Measurements from ENCODE around the gene PPDPF. TPM values are rescaled to one million over a fixed set of nuclear protein-coding genes. Genes with fewer than 3 reads are reported as not detected.

The PPDPF gene
- polyA plus RNA-seq, 2 of the 4 experiments (the other 2 are of a cell fraction), result 7.7 to 217 TPM

- 32% methylated on average over 27 of the region's 48 CpGs for WGBS (ENCODE audit: missing lambda C conversion rate)
- DNase-seq (ENCODE audit: low read depth in 1 of 2, low spot score in 1 of 2) (peak; percentile 58 to 73), FAIRE-seq (no peak), ATAC-seq (peak in 1 of 2 experiments; percentile 79; a peak in 3 of 6 replicates)
- Histone ChIP-seq H3K4me2 (peak overlapping the region; percentile 100), H3K9me3 (no peaks in the 10 kb centered on the region), H3K27ac (peak overlapping the region in 1 of 2 experiments; percentile 55; a peak in 3 of 6 replicates), H3K4me3 (no peak overlapping the region), H3K4me1 (peaks cover 27% of the 10 kb centered on the region)
- TF ChIP-seq HEYL (CRISPR knock-in tag; IDR thresholded peaks at IDR 0.05) (no peak), SMC3 (IDR thresholded peaks at IDR 0.05) (peak; percentile 73), MAX (IDR thresholded peaks at IDR 0.05) (peak; percentile 50), RAD21 (conservative IDR thresholded peaks at IDR 0.05 in 1 of 2, IDR thresholded peaks at IDR 0.05 in 1 of 2) (peak; percentile 52 to 63), RARB (CRISPR knock-in tag; IDR thresholded peaks at IDR 0.05) (no peak), E2F6 (IDR thresholded peaks at IDR 0.05; ENCODE audit: borderline replicate concordance, low read depth) (peak; percentile 36; the same call in 1 of the 2 replicates), CTCF (IDR thresholded peaks at IDR 0.05) (peak; percentile 90), ZFP36 (IDR thresholded peaks at IDR 0.05; ENCODE audit: borderline replicate concordance, partially characterized antibody) (no peak)
- POLR2A ChIA-PET, result interaction anchor here (0.9 to 1.6 kb wide), 3 partner anchors 25 to 34 kb away, joined by 3 to 21 read pairs (median 3); partner anchors contain the start of gene PPDPF
- CTCF ChIA-PET, result interaction anchor here (0.6 to 3.6 kb wide), 38 partner anchors 9 to 480 kb away, joined by 3 to 75 read pairs (median 5); partner anchors contain the start of genes KCNQ2, PPDPF and PTK6
Measured at GRCh38 chr20:63495741-63496595, 24.6 kb upstream of the PPDPF start.

GRCh38 chr20:63496596-63497120, 23.9 kb upstream of the PPDPF start:
- ATAC-seq, result peak in 1 of 2 experiments; percentile 67; a peak in 3 of 6 replicates
- Histone ChIP-seq H3K4me3 (no peak overlapping the region), H3K27ac (peak overlapping the region in 1 of 2 experiments; percentile 55; a peak in 3 of 6 replicates), H3K4me1 (peaks cover 27% of the 10 kb centered on the region), H3K4me2 (peak overlapping the region; percentile 100), H3K9me3 (no peaks in the 10 kb centered on the region)
- no peak for DNase-seq (ENCODE audit: low read depth in 1 of 2, low spot score in 1 of 2)
- POLR2A ChIA-PET, result interaction anchor here (0.9 to 1.6 kb wide), 3 partner anchors 24 to 33 kb away, joined by 3 to 21 read pairs (median 3); partner anchors contain the start of gene PPDPF
- FAIRE-seq, result no peak
- 48% methylated on average over 9 of the region's 16 CpGs for WGBS (ENCODE audit: missing lambda C conversion rate)
- CTCF ChIA-PET, result interaction anchor here (0.6 to 3.6 kb wide), 39 partner anchors 9 to 484 kb away, joined by 3 to 75 read pairs (median 5); partner anchors contain the start of genes KCNQ2, PPDPF, PRPF6 and PTK6
- no peak for TF ChIP-seq PBX3 (IDR thresholded peaks at IDR 0.05)
- no peak for TF ChIP-seq POLR2A (IDR thresholded peaks at IDR 0.05; ENCODE audit: low read length)
- TF ChIP-seq USF2 (IDR thresholded peaks at IDR 0.05), result no peak
- TF ChIP-seq RCOR1 (IDR thresholded peaks at IDR 0.05; ENCODE audit: low read depth, low read length), result no peak
- TF ChIP-seq MAX (IDR thresholded peaks at IDR 0.05), result no peak
- no peak for TF ChIP-seq MAFK (IDR thresholded peaks at IDR 0.05; ENCODE audit: partially characterized antibody)
- no peak for TF ChIP-seq KDM1A (IDR thresholded peaks at IDR 0.05; ENCODE audit: low read depth)
- TF ChIP-seq CBX8 (IDR thresholded peaks at IDR 0.05), result no peak
- no peak for TF ChIP-seq BCL3 (IDR thresholded peaks at IDR 0.05)
- no peak for TF ChIP-seq RNF2 (IDR thresholded peaks at IDR 0.05; ENCODE audit: borderline replicate concordance, low read depth)
- no peak for TF ChIP-seq KDM5A (IDR thresholded peaks at IDR 0.05)
- TF ChIP-seq FOSB (CRISPR knock-in tag; IDR thresholded peaks at IDR 0.05), result no peak
- no peak for TF ChIP-seq CHD2 (IDR thresholded peaks at IDR 0.05; ENCODE audit: low read length, partially characterized antibody)
- TF ChIP-seq ESRRA (IDR thresholded peaks at IDR 0.05; ENCODE audit: borderline replicate concordance, low read length), result no peak

Data from A549 (cell line).